DND-41 (cell line): Measurements from ENCODE around the gene TTLL9.

Experiments used
- EZH2 ChIP-seq: IDR thresholded peaks from 3 replicates; pipeline ENCODE4 v1.6.1; 2012; ENCODE audit warnings: borderline replicate concordance, low read depth, mild to moderate bottlenecking, moderate library complexity, low read length, inconsistent platforms; ENCODE audit not compliant: severe bottlenecking
- TF ChIP-seq, protein P1 (sequence below): IDR thresholded peaks from 2 replicates; pipeline ENCODE4 v1.5.1; 2012; ENCODE audit warnings: borderline replicate concordance, low read length, moderate library complexity, mild to moderate bottlenecking; ENCODE audit not compliant: poor library complexity, severe bottlenecking; ENCODE audit errors: extremely low read depth

GRCh38 chr20:31848088-31848999 lies 22.1 kb upstream of the TTLL9 start:
- TF ChIP-seq, protein P1, sequence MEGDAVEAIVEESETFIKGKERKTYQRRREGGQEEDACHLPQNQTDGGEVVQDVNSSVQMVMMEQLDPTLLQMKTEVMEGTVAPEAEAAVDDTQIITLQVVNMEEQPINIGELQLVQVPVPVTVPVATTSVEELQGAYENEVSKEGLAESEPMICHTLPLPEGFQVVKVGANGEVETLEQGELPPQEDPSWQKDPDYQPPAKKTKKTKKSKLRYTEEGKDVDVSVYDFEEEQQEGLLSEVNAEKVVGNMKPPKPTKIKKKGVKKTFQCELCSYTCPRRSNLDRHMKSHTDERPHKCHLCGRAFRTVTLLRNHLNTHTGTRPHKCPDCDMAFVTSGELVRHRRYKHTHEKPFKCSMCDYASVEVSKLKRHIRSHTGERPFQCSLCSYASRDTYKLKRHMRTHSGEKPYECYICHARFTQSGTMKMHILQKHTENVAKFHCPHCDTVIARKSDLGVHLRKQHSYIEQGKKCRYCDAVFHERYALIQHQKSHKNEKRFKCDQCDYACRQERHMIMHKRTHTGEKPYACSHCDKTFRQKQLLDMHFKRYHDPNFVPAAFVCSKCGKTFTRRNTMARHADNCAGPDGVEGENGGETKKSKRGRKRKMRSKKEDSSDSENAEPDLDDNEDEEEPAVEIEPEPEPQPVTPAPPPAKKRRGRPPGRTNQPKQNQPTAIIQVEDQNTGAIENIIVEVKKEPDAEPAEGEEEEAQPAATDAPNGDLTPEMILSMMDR, result no peak
- no peak for TF ChIP-seq EZH2
